Activated CD8-positive, alpha-beta memory T cell treated with anti-CD3 and anti-CD28 coated beads, Interleukin-2, amount 50 U/mL, for 1 hour (primary cell): ENCODE results near the gene HPD.

Experiments used
- DNase-seq: peaks from one replicate; pipeline ENCODE4 v3.0.0-alpha.2; 2020; ENCODE audit errors: extremely low read depth

HPD gene

GRCh38 chr12:121810833-121811433, 47.7 kb downstream of the HPD start:
- DNase-seq = no peak

DNA sequence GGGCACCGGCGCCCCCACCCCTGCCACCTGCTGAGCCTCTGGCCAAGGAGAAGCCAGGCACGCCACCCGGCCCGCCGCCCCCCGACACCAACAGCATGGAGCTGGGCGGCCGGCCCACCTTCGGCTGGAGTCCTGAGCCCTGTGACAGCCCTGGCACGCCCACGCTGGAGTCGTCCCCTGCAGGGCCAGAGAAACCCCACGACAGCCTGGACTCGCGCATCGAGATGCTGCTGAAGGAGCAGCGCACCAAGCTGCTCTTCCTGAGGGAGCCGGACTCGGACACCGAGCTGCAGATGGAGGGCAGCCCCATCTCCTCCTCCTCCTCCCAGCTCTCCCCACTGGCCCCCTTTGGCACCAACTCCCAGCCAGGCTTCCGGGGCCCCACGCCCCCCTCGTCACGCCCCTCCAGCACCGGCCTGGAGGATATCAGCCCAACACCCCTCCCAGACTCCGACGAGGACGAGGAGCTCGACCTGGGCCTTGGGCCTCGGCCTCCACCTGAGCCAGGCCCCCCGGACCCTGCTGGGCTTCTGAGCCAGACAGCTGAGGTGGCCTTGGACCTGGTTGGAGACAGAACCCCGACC, 48.3 kb downstream of the HPD start:
- no peak for DNase-seq

DNA sequence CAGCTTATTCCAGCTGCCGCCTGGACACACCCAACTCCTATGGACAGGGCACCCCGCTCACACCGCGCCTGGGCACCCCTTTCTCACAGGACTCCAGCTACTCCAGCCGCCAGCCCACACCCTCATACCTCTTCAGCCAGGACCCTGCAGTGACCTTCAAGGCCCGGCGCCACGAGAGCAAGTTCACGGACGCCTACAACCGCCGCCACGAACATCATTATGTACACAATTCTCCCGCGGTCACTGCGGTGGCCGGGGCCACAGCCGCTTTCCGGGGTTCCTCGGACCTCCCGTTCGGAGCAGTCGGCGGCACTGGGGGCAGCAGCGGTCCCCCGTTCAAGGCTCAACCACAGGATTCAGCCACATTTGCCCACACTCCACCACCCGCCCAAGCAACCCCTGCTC, 48.9 kb downstream of the HPD start:
- DNase-seq = no peak

GRCh38 chr12:121808623-121809022, 50.0 kb downstream of the HPD start:
- no peak for DNase-seq

- DNase-seq = no peak
Measured at GRCh38 chr12:121807642-121808347, 50.9 kb downstream of the HPD start.

- DNase-seq = no peak
Measured at GRCh38 chr12:121806546-121807423, 51.9 kb downstream of the HPD start.

DNA sequence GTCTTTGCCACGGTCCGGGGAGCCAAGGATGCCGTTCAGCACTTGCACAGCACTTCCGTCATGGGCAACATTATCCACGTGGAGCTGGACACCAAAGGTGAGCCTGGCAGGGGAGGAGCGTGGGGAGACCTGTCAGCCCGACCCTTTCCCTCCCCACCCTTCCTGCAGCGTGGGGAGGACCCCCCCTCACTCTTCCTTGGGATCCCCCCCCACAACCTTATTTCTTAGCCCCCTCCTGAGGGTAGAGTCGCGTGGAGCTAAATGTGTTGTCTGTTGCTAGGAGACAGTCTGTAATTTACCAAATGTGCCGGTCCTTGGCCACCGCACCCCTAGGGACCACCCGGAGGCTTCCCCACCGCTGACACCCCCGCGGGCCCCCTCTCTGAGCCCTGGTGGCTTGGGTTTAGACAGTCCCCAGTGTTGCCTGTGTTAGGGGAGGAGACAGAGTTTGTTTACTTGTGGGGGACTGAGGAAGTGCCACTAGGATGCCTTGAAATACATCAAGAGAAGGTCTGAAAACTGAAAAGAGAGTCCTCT, 52.6 kb downstream of the HPD start:
- no peak for DNase-seq

DNA sequence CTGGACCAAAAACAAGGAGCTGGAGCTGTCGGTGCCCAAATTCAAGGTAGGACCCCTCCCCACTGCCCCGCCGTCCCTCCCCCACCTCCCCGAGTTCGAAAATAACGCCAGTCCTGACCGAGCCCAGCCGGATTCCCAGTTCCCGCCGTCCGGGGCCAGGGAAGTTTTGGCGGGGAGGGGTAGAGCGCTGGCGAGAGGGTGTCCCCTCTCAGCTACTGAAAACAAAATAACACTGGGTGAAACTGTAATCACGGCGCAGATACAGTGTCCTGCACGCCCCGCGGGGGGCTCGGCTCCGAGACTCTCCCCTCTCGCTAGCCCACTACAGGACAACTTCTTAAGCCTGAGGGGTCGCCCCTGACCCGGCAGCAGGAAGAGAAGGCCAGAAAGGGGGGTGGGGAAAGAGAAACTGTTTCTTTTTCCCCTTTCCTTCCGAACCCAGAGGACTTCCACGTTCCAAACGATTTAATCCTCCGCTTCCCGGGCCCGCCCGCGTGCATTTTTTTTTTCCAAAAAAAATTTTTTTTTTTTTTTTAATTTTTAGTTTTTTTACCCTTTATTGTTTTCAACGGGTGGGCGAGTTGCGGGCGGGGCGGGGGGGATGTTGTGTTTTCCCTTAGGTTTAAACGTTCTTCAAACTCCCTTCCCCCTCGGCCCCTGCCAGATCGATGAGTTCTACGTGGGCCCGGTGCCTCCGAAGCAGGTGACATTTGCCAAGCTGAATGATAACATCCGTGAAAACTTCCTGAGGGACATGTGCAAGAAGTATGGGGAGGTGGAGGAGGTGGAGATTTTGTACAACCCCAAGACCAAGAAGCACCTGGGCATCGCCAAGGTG, 53.3 kb downstream of the HPD start:
- DNase-seq = no peak

DNA sequence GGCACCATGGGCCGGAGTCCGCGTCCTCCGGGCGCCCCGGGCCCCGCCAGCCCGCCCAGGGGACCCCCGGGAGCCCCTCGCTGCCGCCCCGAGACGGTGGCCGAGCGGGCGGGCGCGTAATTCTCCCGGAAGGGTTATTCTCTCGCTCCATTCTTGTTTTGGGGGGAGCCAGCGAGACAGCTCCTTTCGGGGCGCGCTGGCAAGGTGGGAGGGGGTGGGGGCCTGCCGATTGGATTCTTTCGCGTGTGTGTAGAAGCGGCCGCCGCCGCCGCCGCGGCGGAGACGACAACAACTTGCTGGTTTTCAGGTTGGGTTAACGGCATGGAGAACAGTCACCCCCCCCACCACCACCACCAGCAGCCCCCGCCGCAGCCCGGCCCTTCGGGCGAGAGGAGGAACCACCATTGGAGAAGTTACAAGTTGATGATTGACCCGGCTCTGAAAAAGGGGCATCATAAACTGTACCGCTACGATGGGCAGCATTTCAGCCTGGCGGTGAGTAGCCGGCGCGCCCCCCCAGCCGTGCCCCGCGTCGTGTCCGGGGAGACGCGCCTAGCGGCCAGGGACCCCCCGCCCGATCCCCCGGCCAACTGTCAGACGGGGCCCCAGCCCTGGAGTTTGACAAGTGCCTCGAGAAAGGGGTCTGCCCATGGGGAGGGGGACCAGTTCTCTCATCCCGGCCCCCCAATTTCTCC, 54.1 kb downstream of the HPD start:
- DNase-seq = no peak

- DNase-seq = no peak
Measured at GRCh38 chr12:121803861-121804416, 54.7 kb downstream of the HPD start, which contains the start of gene SETD1B. SETD1B (plus strand) TSS chr12:121804009; CDS start chr12:121804738, 729 bp downstream.

- peak; percentile 76 for DNase-seq
Measured at GRCh38 chr12:121802843-121803698, 55.6 kb downstream of the HPD start.

GRCh38 chr12:121802485-121802842, 56.2 kb downstream of the HPD start:
- no peak for DNase-seq

GRCh38 chr12:121801595-121802484, 56.8 kb downstream of the HPD start:
- no peak for DNase-seq

DNA sequence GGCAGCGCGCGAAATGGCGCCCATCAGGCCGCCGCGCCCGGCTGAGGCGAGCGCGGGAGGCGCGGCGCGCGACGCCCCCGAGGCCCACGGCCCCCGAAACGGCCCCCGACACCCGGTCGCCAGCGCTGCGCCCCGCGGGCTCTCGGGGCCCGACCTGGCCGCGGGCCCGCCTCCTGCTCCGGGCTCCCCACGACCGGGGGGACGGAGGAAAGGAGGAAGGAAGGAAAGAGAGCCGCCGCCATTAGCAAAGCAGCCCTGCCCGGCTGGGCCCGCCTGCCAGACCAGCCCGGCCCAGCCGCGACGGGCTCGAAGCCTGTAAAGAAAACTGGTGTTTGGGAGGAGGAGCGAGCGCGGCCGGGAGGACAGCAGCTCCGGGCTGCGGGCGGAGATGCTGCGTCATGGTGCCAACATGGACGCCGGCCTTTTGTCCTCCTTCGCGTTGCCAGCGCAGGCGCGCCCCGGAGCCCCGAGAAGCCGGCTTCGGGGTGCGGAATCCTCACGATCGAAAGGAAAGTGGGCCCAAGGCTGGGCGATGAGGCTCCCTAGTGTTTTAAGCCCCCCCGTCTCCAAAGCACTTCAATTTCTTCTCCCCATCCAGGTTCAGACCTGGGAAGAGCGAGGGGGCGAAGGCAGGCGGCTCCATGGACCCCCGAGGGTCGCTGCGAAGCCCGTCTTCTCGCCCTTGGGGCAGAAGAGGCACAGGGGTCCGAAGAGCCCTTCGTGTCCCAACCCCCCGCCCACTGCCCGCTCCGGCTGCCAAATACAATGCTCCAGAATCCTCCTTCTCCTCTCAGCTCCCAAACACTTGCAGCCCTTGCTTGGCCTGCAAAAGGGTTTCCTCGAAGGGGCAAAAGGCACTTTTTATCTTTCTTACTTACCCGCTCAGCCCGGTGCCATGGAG, 57.7 kb downstream of the HPD start:
- no peak for DNase-seq

GRCh38 chr12:121799842-121800693, 58.6 kb downstream of the HPD start:
- DNase-seq = no peak

DNA sequence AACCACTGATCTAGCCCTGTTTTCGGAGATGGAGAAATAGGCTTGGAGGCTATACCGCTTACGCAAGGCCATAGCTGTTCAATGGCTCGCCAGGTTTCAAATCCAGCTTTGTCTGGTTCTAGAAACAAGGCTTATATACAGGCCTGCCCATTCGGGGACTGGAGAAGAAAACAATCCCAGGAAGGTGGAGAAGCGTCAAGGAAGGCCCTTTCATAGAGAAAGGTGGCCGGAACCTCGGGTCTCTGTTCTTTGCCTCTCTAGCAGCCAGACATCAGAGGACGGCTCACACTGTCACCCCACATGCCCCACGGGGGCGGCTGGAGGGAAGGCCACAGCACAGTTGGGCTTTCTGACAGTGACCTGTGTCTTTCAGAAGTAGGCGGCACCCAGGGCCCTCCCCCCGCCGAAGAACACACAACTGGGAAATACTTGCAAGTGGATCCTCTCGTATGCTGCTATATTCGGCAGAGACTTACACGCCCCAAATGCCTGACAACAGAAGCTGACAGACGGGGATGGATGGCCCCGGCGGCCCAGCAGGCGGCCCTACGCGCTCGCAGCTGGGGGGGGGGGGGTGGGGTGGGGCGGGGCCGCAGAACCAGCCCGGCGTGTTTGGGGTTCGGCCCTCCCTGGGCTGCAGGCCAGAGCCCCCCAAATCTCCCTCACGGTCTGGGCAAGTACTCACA, 59.4 kb downstream of the HPD start:
- no peak for DNase-seq
